ENCODE data around the gene CCDC92. TPM values are rescaled to one million over a fixed set of nuclear protein-coding genes. Genes with fewer than 3 reads are reported as not detected.

The CCDC92 gene
- total RNA-seq, 1 experiment from 2014 or later, result 6.1 TPM

DNA sequence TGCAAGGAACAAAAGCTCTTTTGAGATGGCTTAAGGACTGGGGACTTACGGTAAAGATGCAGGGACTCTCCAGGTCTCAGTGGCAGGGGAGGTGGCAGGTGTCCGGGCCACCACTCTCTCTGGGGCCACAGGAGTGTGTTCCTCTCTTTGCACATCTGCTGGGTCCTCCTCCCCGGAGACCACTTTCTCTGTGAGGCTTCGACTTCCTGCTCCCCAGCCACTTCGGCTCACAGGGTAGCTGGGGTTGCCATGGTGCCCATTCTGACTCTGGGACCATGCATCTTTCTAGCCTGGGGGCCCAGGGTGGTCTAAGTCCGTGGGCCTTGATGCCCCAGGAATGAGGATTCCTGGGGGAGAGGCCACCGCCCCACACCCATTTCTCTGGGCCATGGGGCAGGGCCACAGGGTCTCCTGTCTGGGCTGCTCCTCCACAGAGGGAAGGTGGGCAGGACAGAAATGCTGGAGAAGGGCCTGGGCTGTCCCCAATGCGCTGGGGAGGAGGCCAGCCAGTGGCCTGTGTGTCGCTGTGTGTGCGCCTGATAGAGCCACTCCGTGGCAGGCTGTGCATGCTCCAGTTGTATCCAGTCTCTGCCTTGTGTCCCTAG is 38.5 kb downstream of the CCDC92 start:
- H3K27me3 ChIP-seq (ENCODE audit: control insufficient read depth, insufficient read depth, low read length), result no peaks in the 10 kb centered on the region
- H3K4me3 ChIP-seq (ENCODE audit: insufficient read depth, low read depth, low read length), result no peak overlapping the region

DNA sequence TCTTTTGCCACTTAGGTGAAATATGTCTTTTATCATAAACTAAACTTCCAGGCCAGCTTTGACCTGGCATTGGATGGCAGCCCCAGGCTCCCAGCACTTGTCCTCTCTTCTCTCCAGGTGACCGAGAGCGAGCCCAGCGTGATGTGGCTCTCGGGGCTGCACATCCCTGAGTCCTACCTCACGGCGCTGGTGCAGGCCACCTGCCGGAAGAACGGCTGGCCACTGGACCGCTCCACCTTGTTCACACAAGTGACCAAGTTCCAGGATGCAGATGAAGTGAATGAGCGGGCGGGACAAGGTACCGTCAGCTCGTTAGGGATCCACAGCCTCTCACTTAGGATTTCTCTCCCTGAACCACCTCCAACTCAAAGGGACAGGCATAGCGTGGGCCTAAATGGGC is 39.4 kb downstream of the CCDC92 start:
- DNase-seq, result no peak
- H3K36me3 ChIP-seq (replicated peaks; ENCODE audit: control insufficient read depth, insufficient read depth, low read length), result no peaks in the 10 kb centered on the region
- no peak overlapping the region for H3K4me3 ChIP-seq (ENCODE audit: insufficient read depth, low read depth, low read length)
- no peaks in the 10 kb centered on the region for H3K27me3 ChIP-seq (ENCODE audit: control insufficient read depth, insufficient read depth, low read length)

More for the DNA sequence above, 38.5 kb downstream of the CCDC92 start:
- no peaks in the 10 kb centered on the region for H3K36me3 ChIP-seq (replicated peaks; ENCODE audit: control insufficient read depth, insufficient read depth, low read length)
- no peak for DNase-seq

DNA sequence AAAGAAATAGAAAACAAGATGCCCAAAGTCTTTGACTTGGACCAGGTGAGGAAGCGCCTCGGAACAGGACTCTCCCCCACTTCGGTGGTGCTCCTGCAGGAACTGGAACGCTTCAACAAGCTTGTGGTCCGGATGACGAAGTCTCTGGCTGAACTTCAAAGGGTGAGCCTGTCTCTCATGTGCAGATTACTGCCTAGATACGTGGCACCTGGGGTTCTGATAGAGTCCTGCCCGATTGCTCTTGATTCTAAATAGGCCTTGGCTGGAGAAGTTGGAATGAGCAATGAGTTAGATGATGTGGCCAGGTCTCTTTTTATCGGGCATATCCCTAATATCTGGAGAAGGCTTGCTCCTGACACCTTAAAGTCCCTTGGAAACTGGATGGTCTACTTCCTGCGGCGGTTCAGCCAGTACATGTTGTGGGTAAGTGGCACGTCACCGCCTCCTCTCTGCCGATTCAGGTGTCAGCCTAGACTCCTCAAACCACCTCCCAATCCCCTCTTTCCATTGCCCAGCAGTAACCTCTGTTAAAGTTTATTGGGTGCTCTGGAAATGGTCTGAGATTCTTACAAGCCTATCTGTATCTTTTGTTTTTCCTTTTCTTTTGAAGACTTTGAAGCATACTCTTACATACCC is 40.8 kb downstream of the CCDC92 start:
- H3K36me3 ChIP-seq (replicated peaks; ENCODE audit: control insufficient read depth, insufficient read depth, low read length), result no peaks in the 10 kb centered on the region
- H3K4me3 ChIP-seq (ENCODE audit: insufficient read depth, low read depth, low read length), result no peak overlapping the region
- no peak for DNase-seq
- no peaks in the 10 kb centered on the region for H3K27me3 ChIP-seq (ENCODE audit: control insufficient read depth, insufficient read depth, low read length)

DNA sequence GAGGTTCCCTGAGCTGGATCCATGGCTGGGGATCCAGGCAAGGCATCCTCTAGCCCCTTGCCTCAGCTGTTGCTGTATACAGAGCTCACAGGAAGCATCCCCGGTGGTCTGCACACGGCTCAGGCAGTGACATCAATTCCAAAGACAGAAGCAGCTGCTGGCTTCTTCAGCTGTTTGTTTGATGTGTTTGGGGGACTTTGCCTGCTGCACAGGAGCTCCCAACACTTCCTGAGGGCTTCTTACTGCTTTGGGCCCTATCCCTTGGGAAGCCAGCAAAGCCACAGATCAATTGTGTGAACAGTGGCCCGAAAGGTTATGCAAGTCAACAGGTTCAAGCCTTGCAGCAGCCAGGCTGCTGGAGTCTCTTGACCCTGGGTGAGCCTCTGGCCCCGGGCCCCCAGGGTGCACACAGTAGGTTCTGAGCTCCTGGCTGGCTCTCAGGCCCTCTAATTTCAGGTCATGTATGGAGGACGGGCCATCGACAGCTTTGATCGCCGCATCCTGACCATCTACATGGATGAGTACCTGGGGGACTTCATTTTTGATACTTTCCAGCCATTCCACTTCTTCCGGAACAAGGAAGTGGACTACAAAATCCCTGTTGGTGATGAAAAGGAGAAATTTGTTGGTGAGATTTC is 42.6 kb downstream of the CCDC92 start:
- Histone ChIP-seq H3K36me3 (replicated peaks; ENCODE audit: control insufficient read depth, insufficient read depth, low read length) (no peaks in the 10 kb centered on the region), H3K27me3 (ENCODE audit: control insufficient read depth, insufficient read depth, low read length) (no peaks in the 10 kb centered on the region), H3K4me3 (ENCODE audit: insufficient read depth, low read depth, low read length) (no peak overlapping the region)
- DNase-seq, result no peak

DNA sequence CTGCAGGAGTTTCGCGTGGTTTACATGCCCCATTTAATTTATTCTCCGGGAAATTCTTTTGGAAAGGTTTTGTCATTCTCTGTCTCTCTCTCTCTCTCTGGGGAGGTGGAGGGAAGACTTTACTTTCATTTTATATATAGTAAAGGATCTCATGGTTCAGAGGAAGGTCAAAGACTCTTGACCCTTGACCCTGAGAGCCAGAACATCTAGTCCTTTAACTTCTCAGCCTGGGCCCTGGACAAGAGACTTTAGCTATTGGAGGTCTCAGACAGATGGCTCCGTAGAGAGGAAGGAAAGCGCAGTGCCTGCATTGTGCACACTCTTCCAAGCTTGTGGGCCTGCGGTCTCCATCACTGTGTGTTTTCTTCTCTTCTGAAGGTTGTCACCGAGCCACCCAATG is 43.7 kb downstream of the CCDC92 start:
- H3K4me3 ChIP-seq (ENCODE audit: insufficient read depth, low read depth, low read length), result no peak overlapping the region

DNA sequence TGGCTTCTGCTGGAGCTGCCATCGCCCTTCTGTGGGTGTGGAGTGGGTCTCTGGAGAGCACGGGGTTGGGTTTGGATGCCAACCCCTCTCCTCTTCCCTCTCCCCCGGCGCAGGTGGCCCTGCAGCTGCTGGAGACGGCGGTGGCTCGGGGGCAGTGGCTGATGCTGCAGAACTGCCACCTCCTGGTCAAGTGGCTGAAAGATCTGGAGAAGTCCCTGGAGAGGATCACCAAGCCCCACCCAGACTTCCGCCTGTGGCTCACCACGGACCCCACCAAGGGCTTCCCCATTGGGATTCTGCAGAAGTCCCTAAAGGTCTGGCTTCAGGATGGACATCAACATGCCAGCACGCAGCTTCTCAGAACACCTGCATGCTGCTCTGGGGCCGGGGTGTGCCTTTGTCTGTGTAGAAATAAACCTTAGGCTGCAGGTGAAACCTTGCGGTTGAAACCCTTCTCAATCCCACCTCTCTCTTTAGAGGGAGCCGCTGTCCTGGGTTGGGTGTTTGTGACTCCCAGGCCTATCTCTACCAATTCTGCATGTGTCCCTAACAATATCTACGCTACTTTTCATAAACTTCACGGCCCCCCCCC is 44.3 kb downstream of the CCDC92 start:
- Histone ChIP-seq H3K27me3 (ENCODE audit: control insufficient read depth, insufficient read depth, low read length) (no peaks in the 10 kb centered on the region), H3K36me3 (replicated peaks; ENCODE audit: control insufficient read depth, insufficient read depth, low read length) (no peaks in the 10 kb centered on the region), H3K4me3 (ENCODE audit: insufficient read depth, low read depth, low read length) (no peak overlapping the region)
- no peak for DNase-seq

More for the DNA sequence above, 43.7 kb downstream of the CCDC92 start:
- no peak for DNase-seq
- Histone ChIP-seq H3K27me3 (ENCODE audit: control insufficient read depth, insufficient read depth, low read length) (no peaks in the 10 kb centered on the region), H3K36me3 (replicated peaks; ENCODE audit: control insufficient read depth, insufficient read depth, low read length) (no peaks in the 10 kb centered on the region)

GRCh38 chr12:123924539-123924938 is 48.1 kb downstream of the CCDC92 start:
- Histone ChIP-seq H3K27me3 (ENCODE audit: control insufficient read depth, insufficient read depth, low read length) (no peaks in the 10 kb centered on the region), H3K36me3 (replicated peaks; ENCODE audit: control insufficient read depth, insufficient read depth, low read length) (no peaks in the 10 kb centered on the region), H3K4me3 (ENCODE audit: insufficient read depth, low read depth, low read length) (no peak overlapping the region)
- no peak for DNase-seq

GRCh38 chr12:123923927-123924326 is 48.7 kb downstream of the CCDC92 start:
- Histone ChIP-seq H3K4me3 (ENCODE audit: insufficient read depth, low read depth, low read length) (no peak overlapping the region), H3K27me3 (ENCODE audit: control insufficient read depth, insufficient read depth, low read length) (no peaks in the 10 kb centered on the region), H3K36me3 (replicated peaks; ENCODE audit: control insufficient read depth, insufficient read depth, low read length) (no peaks in the 10 kb centered on the region)
- no peak for DNase-seq

GRCh38 chr12:123923038-123923437 is 49.6 kb downstream of the CCDC92 start:
- no peak overlapping the region for H3K4me3 ChIP-seq (ENCODE audit: insufficient read depth, low read depth, low read length)
- no peak for DNase-seq
- no peaks in the 10 kb centered on the region for H3K36me3 ChIP-seq (replicated peaks; ENCODE audit: control insufficient read depth, insufficient read depth, low read length)
- no peaks in the 10 kb centered on the region for H3K27me3 ChIP-seq (ENCODE audit: control insufficient read depth, insufficient read depth, low read length)

DNA sequence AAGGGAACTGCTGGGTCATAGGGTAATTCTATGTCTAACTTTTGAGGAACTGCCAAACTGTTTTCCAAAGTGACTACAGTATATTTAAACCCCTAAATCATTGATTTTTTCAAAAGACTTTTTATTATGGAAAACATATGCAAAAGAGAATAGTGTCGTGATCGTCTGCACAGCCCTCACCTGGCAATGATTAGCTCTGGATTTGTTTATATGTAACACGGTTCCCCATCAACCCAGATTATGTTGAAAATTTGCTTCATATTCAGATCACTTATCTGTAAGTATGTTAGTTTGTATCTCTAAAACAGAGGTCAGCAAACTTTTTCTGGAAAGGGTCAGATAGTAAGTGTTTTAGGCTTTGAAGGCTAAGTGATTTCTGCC is 52.7 kb downstream of the CCDC92 start:
- H3K27me3 ChIP-seq (ENCODE audit: control insufficient read depth, insufficient read depth, low read length), result no peaks in the 10 kb centered on the region
- H3K36me3 ChIP-seq (replicated peaks; ENCODE audit: control insufficient read depth, insufficient read depth, low read length), result no peaks in the 10 kb centered on the region
- no peak overlapping the region for H3K4me3 ChIP-seq (ENCODE audit: insufficient read depth, low read depth, low read length)
- no peak for DNase-seq

DNA sequence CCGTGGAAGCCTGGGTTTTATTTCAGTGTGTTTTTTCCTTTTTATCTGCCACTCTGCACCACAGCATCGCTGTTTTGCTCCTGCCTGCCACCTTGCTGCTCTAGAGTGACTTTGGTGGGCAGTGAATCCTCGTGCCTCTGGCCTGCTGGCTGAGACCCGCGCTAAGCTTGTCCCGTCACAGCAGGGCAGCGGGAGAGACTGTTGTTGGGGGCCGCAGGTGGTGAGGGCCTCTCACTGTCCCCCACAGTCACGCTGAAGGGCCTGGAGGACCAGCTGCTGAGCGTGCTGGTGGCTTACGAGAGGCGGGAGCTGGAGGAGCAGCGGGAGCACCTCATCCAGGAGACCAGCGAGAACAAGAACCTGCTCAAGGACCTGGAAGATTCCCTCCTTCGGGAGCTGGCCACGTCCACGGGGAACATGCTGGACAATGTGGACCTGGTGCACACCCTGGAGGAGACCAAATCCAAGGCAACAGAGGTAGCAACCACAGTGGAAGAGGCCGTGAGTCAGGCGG is 55.2 kb downstream of the CCDC92 start:
- DNase-seq, result peak; percentile 39
- Histone ChIP-seq H3K4me3 (ENCODE audit: insufficient read depth, low read depth, low read length) (no peak overlapping the region), H3K36me3 (replicated peaks; ENCODE audit: control insufficient read depth, insufficient read depth, low read length) (no peaks in the 10 kb centered on the region), H3K27me3 (ENCODE audit: control insufficient read depth, insufficient read depth, low read length) (no peaks in the 10 kb centered on the region)

DNA sequence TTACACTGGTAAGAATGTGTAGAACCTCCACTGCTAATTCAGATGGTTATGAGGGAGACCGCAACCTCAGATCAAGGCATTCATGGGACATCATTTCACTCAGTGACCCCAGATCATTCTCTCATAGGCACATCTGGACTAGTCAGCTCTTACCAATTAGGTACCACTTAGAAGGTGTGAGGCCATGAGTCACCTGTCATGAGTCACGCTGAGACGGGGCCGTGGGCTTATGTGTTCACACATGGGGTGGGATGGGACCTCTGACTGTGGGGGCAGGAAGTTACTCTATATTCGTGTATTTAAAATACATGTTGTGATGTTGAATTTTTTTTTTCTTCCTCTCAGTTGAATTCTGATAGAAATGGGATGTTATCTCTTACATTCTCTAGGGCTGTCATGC is 55.9 kb downstream of the CCDC92 start:
- H3K36me3 ChIP-seq (replicated peaks; ENCODE audit: control insufficient read depth, insufficient read depth, low read length), result no peaks in the 10 kb centered on the region
- no peak overlapping the region for H3K4me3 ChIP-seq (ENCODE audit: insufficient read depth, low read depth, low read length)
- no peaks in the 10 kb centered on the region for H3K27me3 ChIP-seq (ENCODE audit: control insufficient read depth, insufficient read depth, low read length)
- no peak for DNase-seq

DNA sequence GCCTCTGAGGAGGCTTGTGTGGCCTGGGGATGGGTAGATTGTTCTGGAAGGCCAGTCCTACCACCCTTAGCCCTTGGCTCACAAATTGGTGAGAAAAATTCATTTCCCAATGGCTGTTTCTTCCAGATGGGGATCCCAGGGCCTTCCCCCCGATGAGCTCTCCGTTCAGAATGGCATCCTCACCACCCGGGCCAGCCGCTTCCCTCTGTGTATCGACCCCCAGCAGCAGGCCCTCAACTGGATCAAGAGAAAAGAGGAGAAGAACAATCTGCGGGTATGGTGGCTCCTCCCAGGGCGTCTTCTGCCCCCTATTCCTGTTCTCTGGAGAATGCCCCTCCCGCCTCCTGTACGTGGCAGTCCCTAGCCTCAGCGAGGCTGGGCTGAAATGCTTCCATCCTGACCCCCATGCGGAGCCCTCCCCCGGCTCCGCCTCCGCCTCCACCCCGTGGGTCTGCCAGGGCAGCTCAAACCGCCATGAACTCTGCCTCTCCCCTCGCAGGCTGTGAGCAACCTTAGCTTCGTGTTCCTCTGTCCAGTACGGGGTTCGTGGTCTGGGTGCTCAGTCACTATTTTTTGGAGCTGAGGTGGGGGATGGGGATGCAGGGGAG is 57.8 kb downstream of the CCDC92 start:
- peak; percentile 85 for DNase-seq
- Histone ChIP-seq H3K27me3 (ENCODE audit: control insufficient read depth, insufficient read depth, low read length) (no peaks in the 10 kb centered on the region), H3K36me3 (replicated peaks; ENCODE audit: control insufficient read depth, insufficient read depth, low read length) (no peaks in the 10 kb centered on the region), H3K4me3 (ENCODE audit: insufficient read depth, low read depth, low read length) (no peak overlapping the region)

- Histone ChIP-seq H3K36me3 (replicated peaks; ENCODE audit: control insufficient read depth, insufficient read depth, low read length) (no peaks in the 10 kb centered on the region), H3K4me3 (ENCODE audit: insufficient read depth, low read depth, low read length) (no peak overlapping the region), H3K27me3 (ENCODE audit: control insufficient read depth, insufficient read depth, low read length) (no peaks in the 10 kb centered on the region)
- DNase-seq, result peak; percentile 53
These were observed 59.9 kb downstream of the CCDC92 start for GRCh38 chr12:123912415-123913380.

Measured in H7 (cell line).